Measurements from ENCODE around the gene TMEM163. TPM values are rescaled to one million over a fixed set of nuclear protein-coding genes. Genes with fewer than 3 reads are reported as not detected.

TMEM163 gene
- total and polyA plus RNA-seq, 12 donors, result 0.16 to 1.7 (median 0.37) TPM

DNA sequence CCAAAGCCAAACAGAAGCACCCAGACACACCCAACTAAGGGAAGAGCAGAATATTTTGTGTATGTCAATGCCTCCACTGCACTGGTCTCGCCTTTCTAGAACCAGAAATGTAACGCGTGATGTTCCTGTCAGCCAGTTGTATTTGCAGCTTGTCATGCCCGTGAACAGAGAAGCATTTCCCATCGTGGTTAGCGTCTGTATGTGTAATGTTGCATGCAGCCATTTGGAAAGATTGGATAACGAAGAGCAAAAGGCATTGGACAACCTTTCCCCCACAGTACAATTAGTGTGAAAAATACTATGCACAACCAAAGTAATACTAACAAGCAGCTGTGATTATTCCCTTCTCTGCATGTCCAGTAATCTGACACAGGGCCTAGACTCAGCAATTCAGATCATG, 140.5 kb downstream of the TMEM163 start:
- no peak for ATAC-seq
- WGBS, 2 donors, result 75 to 83% methylated on average over 7 of the region's 7 CpGs
- no peak for TF ChIP-seq CTCF (IDR thresholded peaks at IDR 0.05)
- H3K9me3 ChIP-seq, result no peaks in the 10 kb centered on the region
- DNase-seq, result no peak
- no peaks in the 10 kb centered on the region for H3K27me3 ChIP-seq
- H3K36me3 ChIP-seq, result no peaks in the 10 kb centered on the region
- H3K27ac ChIP-seq, result no peak overlapping the region
- intact Hi-C loops (cut with DNase I), result no loop called here
- no peak overlapping the region for H3K4me3 ChIP-seq
- H3K4me1 ChIP-seq, result peaks cover 0 to 5% (median 0%) of the 10 kb centered on the region in 9 donors

DNA sequence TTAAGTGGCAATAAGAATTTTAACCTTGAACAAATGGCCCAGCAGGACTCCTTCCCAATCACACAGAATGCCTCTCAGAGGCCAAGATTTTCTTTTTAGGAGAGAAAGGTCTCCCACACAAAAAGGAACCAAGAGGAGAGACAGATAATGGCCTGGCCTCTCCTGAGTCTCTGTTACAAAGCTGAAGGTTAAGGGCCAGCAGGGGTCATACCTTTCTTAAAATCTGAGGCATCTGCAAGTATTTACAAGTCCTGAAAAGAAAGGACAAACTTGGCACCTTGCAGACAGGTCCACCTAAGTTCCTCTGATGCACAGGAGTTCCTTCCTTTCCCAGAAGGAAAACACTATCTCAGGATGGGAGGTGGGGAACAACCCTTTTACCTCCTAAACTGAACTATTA, 142.3 kb downstream of the TMEM163 start:
- Histone ChIP-seq H3K4me1 (peaks cover 0 to 5% (median 0%) of the 10 kb centered on the region in 9 donors), H3K36me3 (no peaks in the 10 kb centered on the region), H3K4me3 (no peak overlapping the region), H3K27me3 (no peaks in the 10 kb centered on the region), H3K9me3 (no peaks in the 10 kb centered on the region), H3K27ac (no peak overlapping the region)
- intact Hi-C loops (cut with DNase I), result no loop called here
- no peak for DNase-seq
- no peak for TF ChIP-seq CTCF (IDR thresholded peaks at IDR 0.05)
- no peak for ATAC-seq

DNA sequence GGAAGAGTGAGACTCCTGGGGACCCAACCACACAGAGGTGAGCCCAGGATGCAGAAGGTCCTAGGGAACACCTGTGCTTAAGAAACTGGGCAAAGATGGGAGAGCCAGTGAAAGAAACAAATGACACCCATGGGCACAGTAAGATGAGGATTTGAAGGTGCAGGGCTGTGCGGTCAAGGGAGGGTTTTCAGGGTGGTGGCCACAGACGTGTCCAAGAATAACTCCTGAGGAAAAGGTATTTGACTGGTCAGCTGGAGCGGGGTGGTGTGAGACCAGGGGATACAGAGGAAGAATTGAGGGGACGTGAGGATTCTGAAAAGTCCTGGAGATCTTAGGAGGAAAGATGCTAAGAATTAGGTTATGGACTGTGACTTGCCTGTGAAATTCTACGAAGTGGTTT, 142.9 kb downstream of the TMEM163 start:
- intact Hi-C loops (cut with DNase I), result no loop called here
- ATAC-seq (no peak), DNase-seq (no peak)
- Histone ChIP-seq H3K27me3 (no peaks in the 10 kb centered on the region), H3K4me3 (no peak overlapping the region), H3K9me3 (no peaks in the 10 kb centered on the region), H3K4me1 (peaks cover 0 to 5% (median 0%) of the 10 kb centered on the region in 9 donors), H3K27ac (no peak overlapping the region), H3K36me3 (no peaks in the 10 kb centered on the region)
- WGBS, 2 donors, result 92 to 93% methylated on average over 5 of the region's 5 CpGs
- TF ChIP-seq CTCF (IDR thresholded peaks at IDR 0.05), result no peak

GRCh38 chr2:134574611-134575330, 144.0 kb downstream of the TMEM163 start:
- 75 to 88% methylated on average over 10 of the region's 10 CpGs for WGBS, 2 donors

More at GRCh38 chr2:134574611-134575330, 144.0 kb downstream of the TMEM163 start:
- ATAC-seq (peak in 1 of 8 donors; percentile 49), DNase-seq (no peak)
- H3K9me3 ChIP-seq, result no peaks in the 10 kb centered on the region
- H3K27ac ChIP-seq, result no peak overlapping the region
- H3K4me3 ChIP-seq, result no peak overlapping the region
- TF ChIP-seq CTCF (IDR thresholded peaks at IDR 0.05), result no peak
- intact Hi-C loops (cut with DNase I), result no loop called here
- H3K4me1 ChIP-seq, result peaks cover 0 to 5% (median 0%) of the 10 kb centered on the region in 9 donors
- H3K36me3 ChIP-seq, result no peaks in the 10 kb centered on the region
- H3K27me3 ChIP-seq, result no peaks in the 10 kb centered on the region

All from heart right ventricle (tissue), 16 donors.